MV-4-11 (cell line): Measurements from ENCODE around the gene GOLGA8B.
"Not testable (repeated sequence)": the region's sequence is repeated elsewhere in the genome, so short reads cannot be mapped to it uniquely, and the experiment has no call there.

Experiments used
- DNase-seq: peaks from one replicate; lab custom pipeline; 2025; lab: John Stamatoyannopoulos, UW

GOLGA8B gene

GRCh38 chr15:34597316-34597715 is 13.9 kb upstream of the GOLGA8B start:
- no peak for DNase-seq

DNA sequence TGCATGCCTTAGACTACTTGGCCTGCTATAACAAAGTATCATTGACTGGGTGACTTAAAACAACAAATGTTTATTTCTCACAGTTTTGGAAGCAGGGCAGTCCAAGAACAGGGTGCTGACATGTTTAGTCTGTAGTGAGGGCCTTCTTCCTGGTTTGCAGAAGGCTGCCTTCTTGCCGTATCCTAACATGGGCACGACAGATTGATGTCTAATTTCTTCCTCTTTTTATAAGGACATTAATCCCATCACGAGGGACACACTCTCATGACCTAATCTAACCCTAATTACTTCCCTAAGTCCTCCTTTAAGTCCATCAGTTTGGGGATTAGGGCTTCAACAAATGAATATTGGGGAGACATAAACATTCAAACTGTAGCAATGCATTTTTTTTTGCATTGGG is 10.9 kb upstream of the GOLGA8B start:
- DNase-seq = peak; percentile 51

DNA sequence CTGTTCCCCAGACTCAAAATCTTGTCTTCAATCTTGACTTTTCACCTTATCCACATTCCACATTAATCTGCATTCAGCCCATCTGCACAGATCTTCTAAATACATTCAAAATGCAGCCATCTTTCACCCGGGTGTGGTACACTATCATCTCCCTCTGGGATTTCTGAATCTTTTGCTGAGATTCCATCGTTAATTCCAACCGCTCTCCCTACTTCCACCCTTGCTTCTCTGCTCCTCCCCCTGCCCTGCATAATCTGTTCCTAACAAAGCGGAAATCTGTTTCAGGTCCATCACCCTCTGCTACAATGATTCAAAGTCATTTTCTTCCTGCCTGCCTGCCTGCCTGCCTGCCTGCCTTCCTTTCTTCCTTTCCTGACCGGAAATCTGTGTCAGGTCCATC is 7.9 kb upstream of the GOLGA8B start:
- no peak for DNase-seq

DNA sequence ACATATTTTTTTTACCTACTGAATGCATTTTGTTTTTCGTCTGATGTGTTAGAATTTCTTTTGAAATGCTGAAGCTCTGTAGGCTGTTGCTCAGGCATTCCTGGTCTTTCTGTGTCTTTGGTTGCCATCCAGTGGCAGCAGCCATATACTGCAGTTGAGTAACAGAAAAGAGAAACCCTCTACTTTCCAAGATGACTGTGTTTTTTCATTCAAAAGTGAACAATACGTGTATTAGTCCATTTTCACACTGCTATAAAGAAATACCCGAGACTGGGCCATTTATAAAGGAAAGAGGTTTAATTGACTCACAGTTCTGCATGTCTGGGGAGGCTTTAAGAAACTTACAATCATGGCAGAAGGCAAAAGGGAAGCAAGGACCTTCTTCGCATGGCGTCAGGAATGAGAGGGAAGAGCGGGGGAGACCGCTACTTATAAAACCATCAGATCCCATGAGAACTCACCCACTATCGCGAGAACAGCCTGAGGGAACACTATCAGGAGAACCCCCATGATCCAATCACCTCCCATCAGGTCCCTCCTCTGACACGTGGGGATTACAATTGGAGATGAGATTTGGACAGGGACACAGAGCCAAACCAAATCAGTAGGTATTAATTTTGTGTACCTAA is 4.7 kb upstream of the GOLGA8B start:
- peak; percentile 55 for DNase-seq

- DNase-seq = not testable (repeated sequence)
Measured at GRCh38 chr15:34585966-34586365, 2.5 kb upstream of the GOLGA8B start.

DNA sequence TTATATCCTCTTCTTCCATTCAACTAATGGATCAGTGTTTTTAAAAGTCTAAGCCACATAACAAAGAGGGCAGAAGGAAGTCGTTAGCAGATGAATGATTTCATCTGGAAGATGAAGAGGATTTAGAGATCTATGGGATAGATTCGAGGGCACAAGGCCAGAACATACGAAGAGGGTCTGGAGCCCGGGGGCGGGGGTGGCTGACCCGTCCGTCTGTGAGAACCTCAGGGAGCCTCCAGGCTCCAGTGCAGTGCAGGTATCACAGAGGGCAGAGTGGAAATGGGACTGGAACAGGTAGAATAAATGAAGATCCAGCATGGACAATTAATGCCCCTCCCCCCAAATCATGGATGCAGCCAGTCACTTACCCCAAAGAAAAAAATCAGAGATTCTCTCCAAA is 1.5 kb upstream of the GOLGA8B start:
- no peak for DNase-seq

GRCh38 chr15:34584330-34584668 is 848 bp upstream of the GOLGA8B start:
- no peak for DNase-seq

GRCh38 chr15:34582461-34583371 is 735 bp downstream of the GOLGA8B start:
- no peak for DNase-seq

DNA sequence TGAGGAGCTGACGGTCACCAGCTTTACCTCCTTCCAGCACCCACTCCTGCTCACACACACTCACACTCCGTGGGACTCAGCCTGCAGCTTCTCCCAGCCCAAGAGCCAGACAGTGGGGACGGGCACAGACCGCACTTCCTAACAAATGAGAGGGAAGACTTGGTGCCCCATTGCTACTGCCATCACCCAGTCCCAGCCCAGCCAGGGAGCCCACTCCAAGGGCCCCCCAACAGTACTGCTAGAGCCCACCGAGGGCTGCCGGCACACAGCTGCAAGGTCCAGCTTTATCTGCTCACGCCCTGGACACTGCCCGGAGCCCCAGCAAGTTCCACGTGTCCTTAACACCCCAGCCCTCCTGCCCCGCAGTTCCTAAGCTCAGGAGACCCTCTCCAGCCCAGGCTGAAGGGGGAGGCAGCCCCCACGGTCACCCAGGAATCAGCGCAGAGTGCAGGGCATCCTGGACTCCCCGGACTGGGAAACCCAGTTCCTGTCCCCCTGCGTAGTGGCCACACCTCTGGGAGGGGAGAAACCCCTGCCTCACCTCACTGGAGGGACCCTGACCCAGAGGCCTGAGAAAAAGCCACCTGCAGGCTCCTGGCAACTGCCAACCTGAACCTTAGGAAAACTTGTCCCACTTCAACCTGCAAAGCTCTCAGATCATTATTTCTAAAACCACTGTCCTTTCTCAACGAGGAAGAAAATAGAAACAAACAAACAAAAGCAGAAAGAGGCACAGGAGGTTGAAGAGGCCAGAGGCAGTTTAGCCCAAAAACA is 1.6 kb downstream of the GOLGA8B start:
- DNase-seq = not testable (repeated sequence)

DNA sequence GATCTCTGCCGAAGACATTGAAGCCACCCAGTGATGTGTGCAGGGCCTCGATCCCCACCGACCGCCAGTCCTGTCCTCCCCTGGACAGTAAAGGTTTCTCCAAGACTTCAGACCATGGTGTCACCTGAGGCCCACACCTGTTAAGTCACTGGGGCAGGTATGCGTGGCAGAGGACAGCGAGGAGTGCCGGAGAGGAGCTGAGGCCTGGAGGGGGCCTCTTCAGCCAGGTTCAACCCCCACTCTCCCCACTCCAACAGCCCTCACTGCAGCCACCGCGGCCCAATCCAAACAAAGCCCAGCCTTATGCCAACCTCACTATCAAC is 2.4 kb downstream of the GOLGA8B start:
- DNase-seq = no peak

- DNase-seq = not testable (repeated sequence)
Measured at GRCh38 chr15:34580251-34581042, 3.0 kb downstream of the GOLGA8B start.

- no peak for DNase-seq
Measured at GRCh38 chr15:34578283-34578674, 5.2 kb downstream of the GOLGA8B start.

DNA sequence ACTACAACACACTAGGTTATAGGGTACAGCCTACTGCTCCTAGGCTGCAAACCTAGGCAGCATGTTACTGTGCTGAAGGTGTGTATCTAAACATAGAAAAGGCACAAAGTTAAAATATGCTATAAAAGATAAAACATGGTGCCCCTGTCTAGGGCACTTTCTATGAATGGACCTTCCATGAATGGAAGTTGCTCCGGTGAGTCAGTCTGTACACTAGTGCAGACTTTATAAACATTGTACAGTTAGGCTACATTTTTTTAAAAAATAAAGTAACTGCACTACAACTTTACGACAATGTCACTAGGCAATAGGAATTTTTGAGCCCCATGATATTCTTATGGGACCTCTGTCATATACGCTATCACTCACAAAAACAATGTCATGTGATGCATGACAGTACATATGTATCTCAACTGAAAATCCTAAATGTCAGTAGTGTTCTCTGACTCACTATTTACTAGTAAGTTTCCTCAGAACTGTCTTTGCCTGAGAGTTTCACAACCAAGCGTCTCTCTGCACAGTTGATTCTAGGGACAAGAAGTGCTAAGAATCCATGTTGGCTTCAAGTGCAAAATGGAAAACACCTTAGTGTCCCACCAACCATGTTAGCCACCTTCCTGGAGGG is 5.7 kb downstream of the GOLGA8B start:
- DNase-seq = peak; percentile 59

- not testable (repeated sequence) for DNase-seq
Measured at GRCh38 chr15:34575035-34575434, 8.4 kb downstream of the GOLGA8B start.

DNA sequence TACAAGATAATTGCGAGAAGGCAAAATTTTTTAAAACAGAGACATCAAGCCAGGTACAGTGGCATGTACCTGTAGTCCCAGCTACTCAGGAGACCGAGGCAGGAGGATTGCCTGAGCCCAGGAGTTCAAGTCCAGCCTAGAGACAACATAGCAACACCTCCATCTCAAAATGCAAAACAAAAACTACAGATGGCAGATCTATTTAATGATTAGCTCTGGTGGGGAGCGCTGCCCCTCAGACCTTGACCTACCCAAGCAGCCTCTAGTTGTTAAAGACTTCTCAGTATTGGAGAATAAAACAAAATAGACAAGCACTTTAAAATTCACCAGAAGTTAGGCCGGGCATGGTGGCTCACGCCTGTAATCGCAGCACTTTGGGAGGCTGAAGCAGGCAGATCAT is 10.5 kb downstream of the GOLGA8B start:
- not testable (repeated sequence) for DNase-seq

GRCh38 chr15:34572019-34572641 is 11.3 kb downstream of the GOLGA8B start:
- peak; percentile 49 for DNase-seq

DNA sequence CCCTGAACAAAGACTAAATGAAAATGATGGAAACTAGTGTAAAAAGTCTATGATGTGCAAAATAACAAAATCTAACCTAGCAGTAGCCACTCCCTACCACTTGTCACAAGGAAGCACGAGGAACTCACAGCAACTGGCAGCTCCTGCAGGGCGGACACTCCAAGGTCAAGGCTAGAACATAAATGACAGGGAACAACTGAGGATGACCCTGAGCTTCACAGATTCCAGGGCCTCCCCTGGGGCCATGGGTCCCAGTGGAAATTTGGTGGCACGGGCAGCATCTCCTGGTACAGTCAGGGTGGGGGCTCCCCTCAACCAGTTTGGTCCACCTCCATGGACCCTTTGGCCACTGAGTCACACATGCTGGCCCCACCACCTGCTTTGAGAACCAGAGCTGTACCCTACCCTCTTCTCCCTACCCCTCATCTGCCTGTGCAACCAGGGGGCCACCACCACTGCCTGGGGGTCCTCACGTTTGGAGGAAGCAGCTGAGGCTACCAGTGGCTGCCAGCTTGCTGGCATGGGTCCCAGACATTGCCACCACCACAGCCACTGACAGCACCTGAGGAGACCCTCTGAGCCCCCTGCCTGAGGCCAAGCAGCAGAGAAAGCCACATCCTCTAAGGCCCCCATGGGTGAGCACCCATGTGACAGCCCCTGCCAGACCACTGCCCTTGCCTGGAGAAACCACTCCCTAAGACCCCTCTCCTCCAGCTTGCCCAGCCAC is 13.6 kb downstream of the GOLGA8B start:
- not testable (repeated sequence) for DNase-seq

DNA sequence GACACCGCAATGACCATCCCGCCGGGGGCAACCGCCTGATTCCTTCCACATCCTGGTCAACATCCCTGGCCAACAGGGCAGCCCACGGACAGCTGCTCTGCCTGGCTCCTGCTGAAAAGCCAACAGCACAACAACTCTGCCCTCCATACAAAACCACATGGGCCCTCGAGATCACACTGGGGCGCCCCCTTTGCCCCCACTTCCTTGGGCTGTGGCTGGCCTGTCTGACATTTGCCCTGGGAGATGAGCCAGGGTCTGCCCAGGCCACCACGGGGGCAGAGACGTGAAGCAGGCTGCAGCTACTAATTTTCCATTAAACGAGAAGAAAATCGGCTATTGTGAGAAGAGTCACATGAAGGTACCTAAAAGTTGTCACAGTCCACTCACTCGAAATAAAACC is 16.3 kb downstream of the GOLGA8B start:
- DNase-seq = not testable (repeated sequence)

GRCh38 chr15:34564711-34565110 is 18.7 kb downstream of the GOLGA8B start:
- not testable (repeated sequence) for DNase-seq

DNA sequence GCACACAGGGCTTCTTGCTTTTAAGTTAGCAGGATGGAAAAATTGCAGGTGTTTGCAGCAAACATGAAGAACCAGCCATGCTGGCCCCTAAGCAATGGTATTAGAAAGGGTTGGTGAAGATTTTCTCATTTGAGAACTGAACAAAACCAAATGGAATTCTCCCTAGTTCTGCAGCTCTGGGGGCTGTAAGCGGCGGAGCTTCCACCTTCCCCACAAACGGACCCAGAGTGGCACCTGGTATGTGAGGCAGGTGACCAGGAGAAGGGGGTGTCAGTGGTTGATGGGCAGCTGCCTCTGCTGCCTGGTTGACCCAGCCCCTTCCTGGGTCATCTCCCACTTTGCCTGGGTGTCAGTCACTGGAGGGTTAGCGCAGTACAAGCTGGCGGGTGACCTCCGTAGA is 22.6 kb downstream of the GOLGA8B start:
- DNase-seq = not testable (repeated sequence)
